GM18868 (cell line): ENCODE measurements around the gene ANO7.

Experiments used
- ATAC-seq: cut with Tn5 transposase; IDR thresholded peaks from one replicate; pipeline ENCODE4 v1.9.1; 2021; ENCODE audit warnings: mild to moderate bottlenecking, moderate library complexity; ENCODE audit not compliant: unreplicated experiment

The ANO7 gene

GRCh38 chr2:241226723-241227572 is 38.5 kb downstream of the ANO7 start:
- no peak for ATAC-seq

- ATAC-seq = no peak
Observed at GRCh38 chr2:241227594-241227993, 39.1 kb downstream of the ANO7 start.

DNA sequence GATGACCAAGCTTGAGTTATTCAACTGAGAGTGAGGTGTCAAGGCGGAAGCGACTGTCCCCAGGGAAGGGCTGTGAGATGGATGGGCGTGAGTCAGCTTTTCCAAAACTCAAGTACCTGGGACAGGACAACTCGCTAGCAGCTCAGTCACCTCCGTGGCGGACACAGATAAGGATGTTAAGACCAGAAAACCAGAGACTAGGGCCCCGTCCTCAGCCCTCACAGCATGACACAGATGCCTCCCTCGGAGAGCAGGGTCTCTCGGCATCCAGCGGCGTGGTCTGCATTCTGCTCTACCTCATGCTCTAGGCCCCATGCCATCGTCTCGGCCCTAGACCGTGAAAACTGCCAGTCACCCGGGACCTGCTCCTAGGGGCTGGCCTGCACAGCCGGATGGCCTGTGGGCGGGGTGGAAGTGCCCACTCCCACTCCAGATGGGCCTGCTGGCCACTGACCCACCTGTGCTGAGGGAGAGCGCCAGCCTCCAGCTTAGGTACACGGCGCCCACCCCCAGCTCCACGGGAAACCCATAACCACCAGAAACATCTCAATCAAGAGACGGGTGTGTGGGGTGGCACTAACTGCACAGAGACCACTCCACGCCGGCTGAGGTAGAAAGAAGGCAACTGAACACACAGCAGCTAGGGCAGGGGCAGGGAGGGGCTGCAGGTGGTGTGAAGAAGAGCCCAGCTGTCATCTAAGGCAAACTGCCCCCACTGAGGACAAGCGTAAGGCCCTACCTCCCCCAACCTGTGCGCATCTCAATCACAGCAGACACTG is 39.8 kb downstream of the ANO7 start:
- ATAC-seq = no peak

GRCh38 chr2:241228860-241229516 is 40.5 kb downstream of the ANO7 start:
- no peak for ATAC-seq

DNA sequence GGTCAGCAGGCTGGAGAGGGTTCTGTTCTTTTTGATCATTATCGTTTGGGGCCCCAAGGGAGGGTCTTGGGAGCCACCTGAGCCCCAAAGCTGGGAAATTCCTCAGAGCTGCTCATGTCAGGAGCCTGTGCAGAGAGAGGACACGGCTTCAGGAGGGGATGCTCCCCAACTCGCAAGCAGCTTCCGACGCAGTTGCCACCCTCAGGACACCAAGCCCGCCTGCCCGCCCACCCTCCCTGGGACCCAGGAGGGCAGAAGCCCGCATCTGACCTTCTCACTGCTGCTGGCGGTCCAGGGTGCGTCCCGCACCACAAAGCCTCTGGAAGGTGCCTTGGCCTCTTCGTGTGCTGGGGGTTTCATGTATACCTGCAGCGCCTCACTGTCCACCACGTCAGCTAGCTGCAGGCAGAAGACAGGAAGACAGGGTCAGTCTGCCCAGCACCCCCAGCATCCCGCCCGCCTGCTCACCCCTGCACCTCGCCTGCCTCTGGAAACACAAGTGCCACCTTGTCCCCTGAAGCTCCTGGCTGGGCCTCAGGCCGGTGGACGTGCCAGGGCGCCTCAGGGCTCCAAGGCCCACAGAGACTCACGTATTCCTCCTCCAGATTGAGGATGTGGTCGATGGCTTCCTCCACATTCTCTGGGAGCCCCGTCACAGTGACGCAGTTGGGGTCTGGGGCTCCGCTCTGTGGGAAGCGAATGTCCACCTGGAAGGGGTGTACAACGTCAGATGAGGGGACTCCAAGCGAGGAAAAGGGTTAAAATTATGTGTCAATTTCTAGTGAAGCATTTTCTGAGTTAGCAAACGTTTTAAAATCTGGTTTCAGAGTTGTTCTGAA is 41.3 kb downstream of the ANO7 start:
- no peak for ATAC-seq

DNA sequence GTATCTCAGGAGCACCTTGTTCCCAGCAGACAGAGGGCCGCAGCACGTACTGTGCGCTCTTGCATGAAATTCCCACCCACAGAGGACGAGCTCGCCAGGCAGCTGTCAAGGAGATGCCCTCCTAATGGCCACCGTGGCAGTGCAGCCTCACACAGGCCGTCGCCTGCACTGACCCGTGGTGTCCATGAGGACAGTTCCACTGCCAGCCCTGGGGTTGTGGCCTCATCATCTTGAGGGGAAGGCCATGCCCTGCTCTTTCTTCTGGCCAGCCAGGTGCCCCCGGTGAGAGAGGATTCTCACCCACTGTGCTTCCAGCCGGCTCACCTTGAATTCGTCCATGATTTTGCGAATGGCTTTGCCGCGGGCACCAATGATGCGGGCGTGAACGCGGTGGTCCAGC is 42.0 kb downstream of the ANO7 start:
- ATAC-seq = no peak

DNA sequence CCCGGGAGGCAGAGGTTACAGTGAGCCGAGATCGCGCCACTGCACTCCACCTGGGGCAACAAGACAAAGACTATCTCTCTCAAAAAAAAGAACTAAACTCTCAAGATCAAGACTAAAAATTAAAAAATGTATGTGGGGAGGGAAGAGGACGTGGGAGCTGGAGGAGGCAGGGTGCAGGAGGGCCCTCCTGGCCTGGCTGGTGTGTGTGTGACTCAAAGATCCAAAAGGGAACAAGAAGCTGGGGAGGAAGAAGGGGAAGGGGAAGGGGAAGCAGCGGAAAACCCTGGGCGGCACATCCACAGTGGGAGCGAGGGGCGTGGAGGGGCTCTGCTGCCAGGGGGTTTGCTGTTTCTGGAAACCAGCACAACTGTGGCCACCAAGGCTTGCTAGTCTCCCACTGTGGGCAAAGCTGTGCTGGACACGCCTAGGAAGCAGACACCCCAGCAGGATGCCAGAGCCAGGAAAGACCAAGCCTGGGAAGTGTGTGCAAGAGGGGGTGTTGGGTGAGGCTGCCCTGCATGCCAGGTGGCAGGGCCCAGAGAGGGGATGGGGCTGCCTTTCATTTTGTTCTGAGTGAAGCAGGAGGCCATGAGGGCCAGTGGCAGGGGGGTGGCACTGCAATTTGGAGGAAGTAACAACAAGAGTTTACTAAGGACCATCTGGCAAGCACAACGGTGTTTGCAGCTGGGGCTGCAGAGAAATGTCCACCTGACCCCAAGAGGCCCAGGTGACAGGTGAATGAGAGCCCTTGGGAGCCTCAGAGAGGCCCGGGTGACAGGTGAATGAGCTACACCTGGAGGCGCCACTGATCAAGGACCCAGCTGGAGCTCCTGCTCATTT is 44.5 kb downstream of the ANO7 start:
- ATAC-seq = no peak

GRCh38 chr2:241234066-241234790 is 45.8 kb downstream of the ANO7 start:
- ATAC-seq = no peak

DNA sequence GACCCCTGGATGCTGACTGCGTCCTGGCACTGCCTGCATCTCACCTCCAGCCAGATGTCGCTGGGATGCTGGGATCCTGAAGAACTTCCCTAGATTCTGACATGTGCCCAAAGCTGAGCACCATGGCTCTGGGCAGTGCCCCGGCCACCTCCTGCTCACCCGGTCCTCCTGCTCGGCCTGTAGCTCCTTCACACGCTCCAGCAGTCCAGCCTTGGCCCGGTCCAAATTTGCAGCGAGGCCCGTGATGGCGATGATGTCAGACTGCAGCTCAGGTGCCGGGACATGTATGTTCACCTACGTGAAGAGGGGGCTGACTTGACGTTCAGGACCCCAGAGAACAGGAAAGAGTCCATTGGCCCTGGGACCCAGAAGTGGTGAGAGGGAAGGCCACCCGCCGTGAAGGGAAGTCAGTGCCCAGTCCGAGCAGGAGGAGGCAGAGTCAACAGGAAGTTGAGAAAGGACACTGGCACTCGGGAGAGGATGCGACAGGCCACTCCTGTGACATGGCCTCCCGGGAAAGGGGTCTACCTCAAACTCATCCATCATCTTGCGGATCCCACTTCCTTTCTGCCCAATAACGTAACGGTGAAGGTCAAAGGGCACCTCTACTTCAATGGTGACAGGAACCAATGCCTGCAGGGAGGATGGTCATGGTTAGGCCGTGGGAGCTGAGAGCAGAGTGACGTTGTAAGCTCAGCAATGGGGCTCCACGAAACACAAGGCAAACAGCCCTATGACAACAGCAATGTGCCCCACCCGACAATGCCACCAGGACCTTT is 46.7 kb downstream of the ANO7 start:
- ATAC-seq = no peak

DNA sequence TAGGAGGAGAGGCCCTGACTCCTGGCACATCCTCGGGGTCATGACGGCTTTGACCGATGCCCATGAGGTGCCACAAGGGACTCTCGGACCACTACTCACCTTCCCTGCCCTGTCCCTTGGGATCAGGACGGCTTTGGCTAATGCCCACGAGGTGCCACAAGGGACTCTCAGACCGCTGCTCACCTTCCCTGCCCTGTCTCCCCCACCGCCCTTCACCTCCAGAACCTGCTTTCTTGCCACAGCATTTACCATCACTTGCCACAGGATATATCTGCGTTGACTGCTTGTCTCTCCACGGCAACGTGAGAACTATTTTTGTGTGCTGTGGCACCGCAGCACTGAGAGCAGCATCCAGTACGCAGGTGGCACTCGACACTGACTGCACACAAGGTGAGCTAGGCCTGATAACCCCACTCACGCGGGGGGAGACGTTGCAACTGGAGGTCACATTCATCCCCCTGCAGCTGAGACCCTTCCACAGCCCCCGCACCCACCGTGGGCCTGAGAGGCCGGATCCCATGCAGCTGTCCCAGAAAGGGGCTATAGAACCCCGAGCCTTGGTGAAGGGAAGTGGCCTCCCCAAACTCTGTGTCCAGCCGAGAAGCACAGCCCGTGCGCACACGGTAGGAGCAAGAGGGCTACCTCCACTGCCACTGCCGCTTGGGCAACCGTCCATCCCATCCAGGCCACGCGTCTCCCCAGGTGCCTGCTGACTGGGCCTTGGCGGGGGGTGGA is 47.5 kb downstream of the ANO7 start:
- ATAC-seq = no peak

DNA sequence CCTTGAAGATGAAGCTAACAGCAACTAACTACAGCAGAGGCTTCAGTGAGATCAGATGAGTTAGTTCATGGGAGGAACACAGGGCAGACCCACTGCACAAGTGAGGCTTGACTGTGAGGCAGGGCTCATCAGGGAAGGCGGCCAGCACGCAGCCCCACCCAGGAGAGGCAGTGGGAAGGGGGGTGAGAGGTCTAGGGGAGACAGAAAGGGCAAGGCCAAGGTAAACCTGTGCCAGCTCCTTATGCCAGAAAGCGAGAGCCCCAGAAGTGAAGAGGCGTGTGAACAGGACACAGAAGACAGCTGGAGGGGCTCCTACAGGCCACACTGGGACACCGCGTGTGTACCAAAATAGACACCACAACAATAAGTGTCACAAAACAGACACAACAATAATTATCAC is 48.6 kb downstream of the ANO7 start:
- no peak for ATAC-seq

DNA sequence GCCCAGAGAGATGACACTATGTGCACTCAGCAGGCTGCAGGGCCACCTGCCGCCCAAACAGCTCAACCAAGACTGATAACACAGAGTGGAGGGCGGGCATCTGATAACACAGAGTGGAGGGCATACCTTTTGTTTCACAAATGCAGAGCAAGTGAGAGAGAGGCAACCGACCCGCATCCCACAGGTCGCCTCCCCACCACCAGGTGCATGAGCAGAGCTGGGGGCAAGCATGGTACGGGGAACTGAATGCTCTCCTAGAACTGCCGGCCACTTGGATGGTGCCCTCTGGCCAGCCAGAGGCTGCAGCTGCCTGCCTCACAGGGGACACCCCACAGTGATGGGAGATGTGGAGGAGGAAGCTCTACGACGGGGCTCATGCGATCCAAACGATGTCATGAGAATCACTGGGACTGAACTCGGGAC is 49.5 kb downstream of the ANO7 start:
- no peak for ATAC-seq

- ATAC-seq = no peak
Observed at GRCh38 chr2:241238693-241239198, 50.3 kb downstream of the ANO7 start.

- no peak for ATAC-seq
Observed at GRCh38 chr2:241239552-241240202, 51.2 kb downstream of the ANO7 start.

- ATAC-seq = no peak
Observed at GRCh38 chr2:241240320-241241004, 52.0 kb downstream of the ANO7 start.

DNA sequence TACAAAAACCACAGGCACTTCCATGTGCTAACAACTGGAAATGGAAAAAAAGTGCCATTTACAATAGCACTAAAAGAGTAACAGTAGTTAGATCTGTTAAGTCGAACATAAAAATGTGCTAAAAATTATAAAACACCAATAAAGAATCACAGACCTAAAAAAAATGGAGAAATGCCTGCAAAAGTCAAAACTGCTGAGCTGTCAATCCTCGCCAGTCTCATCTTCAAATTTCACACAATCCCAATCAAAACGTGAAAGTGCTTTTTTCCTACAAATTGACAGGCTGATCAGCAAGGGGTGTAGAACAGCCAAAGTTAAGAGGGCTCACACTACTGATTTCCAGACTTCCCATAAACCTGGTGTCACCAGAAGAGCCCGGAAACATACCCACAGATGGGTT is 53.2 kb downstream of the ANO7 start:
- no peak for ATAC-seq
